Measurements from ENCODE around the gene BRIP1.
"Not testable (repeated sequence)": the region's sequence is repeated elsewhere in the genome, so short reads cannot be mapped to it uniquely, and the experiment has no call there.

Gene BRIP1

DNA sequence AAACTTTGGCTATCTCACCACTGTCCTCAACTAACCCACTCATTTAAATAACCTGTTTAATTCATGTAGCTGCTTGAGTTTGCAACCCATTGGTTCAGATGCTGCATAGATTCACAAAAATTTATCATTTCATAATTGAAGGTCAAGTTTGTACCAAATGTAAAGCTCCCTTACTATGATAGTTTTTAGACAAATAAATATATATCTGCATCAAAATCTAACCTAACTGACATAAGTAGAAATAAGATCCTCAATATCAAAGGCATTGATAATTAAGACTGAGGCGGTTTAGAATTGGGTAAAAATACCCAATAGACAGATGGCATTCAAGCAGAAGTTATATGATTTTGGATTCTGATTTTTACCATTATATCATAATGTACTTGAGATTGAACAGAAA is 139.4 kb downstream of the BRIP1 start:
- no peak for DNase-seq

DNA sequence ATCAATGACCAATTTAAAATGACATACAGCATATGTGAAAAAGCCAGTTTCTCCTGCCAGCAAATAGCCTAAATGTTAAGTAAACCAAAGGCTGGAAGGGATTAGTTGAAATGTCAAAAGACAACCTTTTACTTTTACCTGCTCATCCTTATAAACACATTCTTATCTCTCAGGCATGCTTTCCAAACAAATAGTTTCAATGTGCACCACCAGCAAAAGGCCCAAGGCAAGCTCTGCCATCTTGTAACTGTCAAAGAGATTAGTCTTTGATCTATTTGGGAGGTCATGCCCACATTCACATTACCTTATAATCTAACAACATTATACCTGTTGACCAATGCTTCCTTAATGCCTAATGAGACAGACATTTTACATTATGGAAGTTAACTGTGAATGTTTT is 140.1 kb downstream of the BRIP1 start:
- no peak for DNase-seq

DNA sequence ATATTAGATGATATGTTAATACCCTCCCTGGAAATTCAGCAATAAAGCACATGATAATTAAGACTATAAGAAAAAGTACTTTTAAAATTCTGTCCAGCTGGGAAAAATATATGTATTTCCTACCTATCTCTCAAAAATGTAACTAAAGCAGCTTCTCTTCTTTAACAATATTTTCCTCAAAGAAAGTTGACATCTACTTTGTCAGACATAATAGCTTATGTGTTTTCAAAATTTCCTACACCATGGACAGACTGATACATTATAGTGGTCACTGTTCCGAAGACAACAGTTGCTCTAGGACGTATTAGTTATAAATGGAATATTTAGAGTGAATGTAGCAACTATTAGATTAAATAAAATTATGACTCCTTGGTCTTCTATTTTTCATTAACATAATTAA is 140.9 kb downstream of the BRIP1 start:
- no peak for DNase-seq

DNA sequence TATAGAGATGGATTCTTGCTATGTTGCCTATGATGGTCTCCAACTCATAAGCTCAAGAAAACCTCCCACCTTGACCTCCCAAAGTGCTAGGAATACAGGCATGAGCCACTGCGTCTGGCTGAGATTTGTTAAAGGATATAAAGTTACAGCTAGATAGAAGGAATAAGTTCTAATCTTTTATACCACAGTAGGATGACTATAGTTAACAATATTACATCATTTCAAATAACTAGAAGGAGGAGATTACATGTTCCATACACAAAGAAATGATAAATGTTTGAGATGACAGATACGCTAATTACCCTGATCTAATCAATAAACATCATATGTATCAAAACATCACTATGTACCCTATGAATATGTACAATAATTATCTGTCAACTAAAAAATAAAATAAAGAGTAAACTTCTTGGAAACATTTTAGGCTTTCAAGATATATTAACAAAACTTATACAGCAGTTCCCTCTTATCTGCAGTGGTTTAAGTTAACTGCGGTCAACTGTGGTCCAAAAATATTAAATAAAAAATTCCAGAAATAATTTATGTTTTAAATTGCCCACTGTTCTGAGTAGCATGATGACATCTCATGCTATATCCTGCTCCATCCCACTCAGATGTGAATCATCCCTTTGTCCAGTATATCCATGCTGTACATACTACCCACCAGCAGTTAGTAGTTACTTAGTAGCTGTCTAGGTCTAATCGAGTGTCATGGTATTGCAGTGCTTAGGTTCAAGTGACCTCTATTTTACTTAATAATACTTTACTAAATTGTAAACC is 143.1 kb downstream of the BRIP1 start:
- no peak for DNase-seq

DNA sequence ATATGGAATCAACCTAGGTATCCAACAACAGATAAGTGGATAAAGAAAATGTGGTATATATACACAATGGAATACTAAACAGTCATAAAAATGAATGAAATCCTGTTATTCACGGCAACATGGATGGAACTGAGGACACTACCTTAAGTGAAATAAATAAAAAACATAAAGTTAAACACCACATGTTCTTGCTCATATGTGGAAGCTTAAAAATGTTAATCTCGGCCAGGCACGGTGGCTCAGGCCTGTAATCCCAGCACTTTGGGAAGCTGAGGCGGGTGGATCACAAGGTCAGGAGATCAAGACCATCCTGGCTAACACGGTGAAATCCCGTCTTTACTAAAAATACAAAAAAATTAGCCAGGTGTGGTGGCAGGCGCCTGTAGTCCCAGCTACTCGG is 144.1 kb downstream of the BRIP1 start:
- DNase-seq: not testable (repeated sequence)

DNA sequence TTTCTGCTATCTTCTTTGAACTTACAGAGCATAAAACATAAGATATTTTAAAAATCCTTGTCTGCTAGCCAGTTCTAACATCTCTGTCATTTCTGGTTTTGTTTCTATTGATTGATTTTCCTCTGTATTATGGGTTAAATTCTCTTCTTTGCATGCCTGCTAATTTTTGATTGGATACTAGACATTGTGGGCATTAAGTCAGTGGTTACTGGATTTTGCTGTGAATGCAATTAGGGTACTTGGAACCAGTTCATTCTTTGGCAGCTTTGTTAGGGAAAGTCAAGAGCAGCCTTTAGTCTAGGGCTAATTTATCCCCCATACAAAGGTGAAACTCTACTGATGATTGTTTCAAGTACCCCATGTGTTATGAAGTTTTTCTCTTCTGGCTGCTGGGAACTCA is 145.3 kb downstream of the BRIP1 start:
- DNase-seq: no peak

DNA sequence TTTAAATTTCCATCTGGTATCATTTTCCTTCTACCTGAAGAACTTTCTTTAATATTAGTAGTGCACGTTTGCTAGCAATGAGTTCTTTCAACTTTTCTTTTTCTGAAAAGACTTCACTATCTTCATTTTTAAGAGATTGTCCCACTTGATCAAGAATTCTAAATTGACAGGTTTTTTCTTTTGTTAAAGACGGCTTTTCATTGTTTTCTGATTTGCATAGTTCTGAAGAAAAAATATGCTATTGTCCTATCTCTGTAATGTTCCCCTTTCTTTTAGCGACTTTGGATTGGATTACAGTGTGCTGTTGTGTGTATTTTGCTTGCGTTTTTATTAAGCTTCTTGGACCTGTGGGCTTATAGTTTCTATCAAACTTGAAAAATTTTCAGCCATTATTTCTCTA is 146.0 kb downstream of the BRIP1 start:
- no peak for DNase-seq

DNA sequence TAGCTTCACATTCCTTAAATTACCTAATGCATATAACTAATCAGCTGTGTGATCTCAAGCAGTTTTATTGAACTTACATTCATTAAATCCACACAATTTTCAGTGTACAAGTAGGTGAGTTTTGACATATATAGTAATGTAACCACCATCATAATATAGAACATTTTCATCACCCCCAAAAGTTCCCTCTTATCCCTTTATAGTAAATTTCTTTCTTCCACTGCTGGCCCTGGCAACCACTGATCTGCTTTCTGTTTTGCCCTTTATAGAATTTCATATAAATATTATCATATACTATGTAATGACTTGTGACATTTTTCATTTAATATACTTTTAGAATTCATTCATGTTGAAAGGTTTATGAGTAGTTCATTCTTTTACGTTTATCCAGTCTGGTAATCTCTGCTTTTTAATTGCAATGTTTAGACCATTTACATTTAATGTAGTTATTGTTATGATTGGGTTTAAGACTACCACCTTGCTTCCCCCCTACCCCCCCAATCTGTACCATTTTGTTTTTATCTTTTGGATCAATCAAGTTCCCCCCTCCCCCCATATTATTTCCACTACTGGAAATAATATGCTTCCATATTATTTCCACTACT is 147.0 kb downstream of the BRIP1 start:
- no peak for DNase-seq

DNA sequence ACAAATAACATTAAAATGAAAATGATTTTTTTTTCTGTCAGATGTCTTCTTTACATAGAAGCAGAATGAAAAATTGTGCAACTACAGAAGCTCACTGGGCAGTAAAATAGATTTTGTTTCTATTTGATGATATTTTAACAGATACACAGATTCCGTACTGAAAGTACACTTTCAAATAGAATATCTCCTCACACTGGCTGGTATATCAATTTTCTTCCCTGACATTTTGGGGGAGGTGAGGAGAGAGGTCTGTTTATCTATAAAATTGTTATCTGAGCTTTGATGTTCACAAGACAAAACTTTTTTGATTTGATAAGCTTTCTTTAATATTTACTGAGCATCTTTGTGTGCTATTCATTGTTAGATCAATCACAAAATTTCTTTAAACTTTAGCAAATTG is 148.0 kb downstream of the BRIP1 start:
- no peak for DNase-seq

DNA sequence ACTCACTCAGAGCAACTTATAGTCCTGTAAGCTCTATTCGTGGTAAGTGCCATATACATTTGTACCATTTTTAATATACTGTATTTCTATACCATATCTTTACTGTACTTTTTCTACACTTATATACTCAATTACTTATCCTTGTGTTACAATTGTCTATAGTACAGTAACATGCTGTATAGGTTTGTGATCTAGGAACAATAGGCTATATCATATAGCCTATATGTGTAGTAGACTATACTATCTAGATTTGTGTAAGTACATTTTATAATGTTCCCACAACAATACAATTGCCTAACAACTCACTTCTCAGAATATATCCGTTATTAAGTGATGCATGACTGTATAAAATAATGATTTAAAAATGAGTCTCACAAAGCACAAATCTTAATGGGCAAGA is 149.0 kb downstream of the BRIP1 start:
- no peak for DNase-seq

DNA sequence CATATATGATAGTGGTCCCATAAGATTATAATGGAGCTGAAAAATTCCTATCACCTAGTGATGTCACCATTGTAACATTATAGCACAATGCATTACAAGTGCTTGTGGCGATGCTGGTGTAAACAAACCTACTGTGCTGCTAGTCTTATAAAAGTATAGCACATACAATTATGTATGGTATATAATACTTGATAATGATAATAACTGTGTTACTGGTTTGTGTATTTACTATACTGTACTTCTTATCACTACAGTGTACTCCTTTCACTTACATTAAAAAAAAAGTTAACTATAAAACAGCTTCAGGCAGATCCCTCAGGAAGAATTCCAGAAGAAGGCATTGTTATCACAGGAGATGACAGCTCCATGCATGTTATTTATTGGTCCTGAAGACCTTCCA is 150.3 kb downstream of the BRIP1 start:
- no peak for DNase-seq

DNA sequence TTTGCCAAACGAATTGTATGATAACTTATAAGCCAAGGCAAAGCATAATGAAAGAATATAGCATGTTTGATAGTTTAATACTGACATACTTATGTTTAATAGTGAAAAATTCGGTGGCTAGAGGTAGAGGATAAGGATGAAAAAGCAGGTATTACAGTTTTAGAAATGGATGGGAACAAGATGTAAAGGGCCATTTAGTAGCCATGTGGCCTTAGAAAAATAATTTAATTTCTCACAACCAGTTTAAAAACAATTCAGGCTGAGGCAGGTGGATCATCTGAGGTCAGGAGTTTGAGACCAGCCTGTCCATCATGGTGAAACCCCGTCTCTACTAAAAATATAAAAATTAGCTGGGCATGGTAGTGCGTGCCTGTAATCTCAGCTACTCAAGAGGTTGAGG is 152.8 kb downstream of the BRIP1 start:
- DNase-seq: no peak

DNA sequence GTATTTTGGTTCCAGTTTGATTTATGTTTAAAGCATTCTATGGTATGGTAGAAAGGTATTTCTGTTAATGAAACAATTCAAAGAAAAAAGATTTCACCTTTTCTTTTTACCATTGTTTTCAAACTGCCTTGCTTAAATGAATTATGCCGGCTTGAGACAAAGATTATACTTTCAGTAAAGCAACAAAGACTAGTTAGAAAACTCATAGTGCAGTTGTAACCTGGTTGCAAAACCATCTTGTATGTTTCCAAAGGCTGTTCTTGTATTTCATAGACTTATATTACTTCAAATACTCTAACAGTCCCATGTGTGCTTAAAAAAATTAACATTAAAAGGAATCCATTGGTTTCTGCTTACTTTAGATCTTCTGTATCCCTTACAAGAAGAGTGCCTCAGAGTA is 153.8 kb downstream of the BRIP1 start:
- no peak for DNase-seq

DNA sequence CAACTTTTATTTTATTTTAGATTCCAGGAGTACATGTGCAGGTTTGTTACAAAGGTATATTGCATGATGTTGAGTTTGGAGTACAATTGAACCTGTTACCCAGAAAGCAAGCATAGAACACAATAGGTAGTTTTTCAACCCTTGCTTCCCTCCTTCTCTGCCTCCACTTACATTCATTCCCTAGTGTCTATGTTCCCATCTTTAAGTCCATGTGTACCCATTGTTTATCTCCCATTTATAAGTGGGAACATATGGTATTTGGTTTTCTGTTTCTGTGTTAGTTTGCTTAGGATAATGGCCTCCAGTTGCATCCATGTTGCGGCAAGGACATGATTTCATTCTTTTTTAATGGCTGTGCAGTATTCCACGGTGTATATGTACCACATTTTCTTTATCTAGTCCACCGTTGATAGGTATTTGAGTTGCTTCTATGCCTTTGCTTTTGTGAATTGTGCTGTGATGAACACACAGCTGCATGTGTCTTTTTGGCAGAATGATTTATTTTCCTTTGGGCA is 158.3 kb downstream of the BRIP1 start:
- no peak for DNase-seq

DNA sequence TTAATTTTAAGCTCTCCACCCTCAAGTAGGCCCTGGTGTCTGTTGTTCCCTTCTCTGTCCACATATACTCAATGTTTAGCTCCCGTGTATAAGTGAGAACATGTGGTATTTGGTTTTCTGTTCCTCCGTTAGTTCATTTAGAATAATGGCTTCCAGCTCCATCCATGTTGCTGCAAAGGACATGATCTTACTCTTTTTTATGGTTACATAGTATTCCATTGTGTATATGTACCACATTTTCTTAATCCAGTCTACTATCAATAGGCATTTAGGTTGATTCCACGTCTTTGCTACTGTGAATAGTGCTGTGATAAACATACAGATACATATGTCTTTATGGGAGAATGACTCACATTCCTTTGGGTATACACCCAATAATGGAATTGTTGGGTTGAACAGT is 160.9 kb downstream of the BRIP1 start:
- DNase-seq: no peak

DNA sequence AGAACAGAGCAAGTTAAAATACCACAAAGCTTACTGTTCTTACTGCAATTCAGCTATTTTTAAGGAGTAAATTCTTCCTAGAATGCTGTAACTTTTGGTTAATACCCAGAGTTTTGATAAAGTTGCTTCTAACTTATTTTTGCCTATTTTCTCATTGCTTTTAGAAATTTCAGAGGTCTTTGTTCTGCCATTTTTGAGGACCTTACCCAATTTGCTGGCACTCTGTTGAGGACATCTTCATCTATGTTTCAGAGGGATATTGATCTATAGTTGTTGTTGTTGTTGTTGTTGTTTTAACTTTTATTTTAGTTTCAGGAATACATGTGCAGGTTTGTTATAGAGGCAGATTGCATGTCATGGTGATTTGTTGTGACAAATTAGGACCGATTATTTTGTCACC is 161.3 kb downstream of the BRIP1 start:
- DNase-seq: no peak

DNA sequence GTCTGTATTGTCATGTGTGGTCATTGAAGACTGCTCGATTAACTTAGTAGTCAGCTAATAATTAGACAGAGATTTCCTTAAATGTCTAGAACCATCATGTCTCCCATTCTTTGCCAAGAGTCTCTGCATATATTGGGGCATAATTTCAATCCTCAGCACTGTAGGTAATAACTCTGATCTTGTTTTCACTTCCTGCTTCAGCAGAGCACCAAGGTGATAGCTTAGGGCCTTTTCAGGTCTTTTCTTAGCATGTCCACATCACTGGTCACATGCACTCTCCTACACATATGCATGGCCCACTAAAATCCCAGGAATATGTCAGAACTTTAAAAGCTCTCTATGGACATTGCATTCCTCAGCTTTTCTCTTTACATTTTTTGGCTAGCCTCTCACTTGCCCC is 162.0 kb downstream of the BRIP1 start:
- DNase-seq: no peak

DNA sequence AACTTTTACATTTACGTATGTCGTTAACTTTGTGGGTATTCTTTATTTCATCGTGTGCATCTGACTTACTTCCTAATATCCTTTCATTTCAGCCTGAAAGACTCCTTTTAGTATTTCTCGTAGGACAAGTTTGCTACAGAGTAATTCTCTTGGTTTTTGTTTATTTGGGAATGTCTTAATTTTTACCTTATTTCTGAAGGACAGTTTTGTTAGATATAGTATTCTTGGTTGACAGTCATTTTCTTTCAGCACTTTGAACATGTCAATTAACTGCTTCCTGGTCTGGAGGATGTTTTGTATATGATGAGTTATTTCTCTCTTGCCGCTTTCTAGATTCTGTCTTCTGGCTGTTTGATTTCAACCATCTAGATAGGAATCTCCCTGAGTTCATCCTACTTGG is 163.1 kb downstream of the BRIP1 start:
- no peak for DNase-seq

DNA sequence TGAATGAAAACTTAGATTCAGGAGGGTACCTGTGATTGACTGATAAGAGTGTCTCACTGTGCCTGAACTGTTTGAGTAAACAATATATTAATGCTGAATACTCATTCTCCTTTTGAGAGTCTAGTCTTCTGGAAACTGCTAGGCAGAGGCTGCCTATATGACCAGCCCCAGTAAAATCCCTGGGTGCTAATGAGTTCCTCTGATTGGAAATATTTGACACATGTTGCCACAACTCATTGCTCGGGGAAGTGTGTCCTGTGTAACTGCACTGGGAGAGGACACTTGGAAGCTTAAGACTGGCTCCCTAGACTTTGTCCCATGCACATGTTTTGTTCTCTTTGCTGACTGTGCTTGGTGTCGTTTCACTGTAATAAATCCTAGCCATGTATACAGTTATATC is 163.6 kb downstream of the BRIP1 start:
- no peak for DNase-seq

DNA sequence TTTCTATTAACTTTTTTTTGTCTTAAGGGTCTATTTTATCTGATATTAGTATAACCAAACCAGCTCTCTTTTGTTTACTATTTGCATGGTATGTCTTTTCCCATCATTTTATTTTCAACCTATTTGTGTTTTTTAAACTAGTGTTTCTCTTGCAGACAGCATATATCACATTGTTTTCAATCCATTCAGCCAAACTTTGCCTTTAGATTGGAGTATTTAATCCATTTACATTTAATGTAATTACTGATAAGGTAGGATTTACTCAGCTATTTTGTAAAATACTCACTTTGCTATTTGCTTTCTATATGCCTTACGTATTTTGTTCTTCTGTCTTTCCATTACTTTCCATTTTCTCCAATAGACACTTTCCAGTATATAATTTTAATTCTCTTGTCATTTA is 164.3 kb downstream of the BRIP1 start:
- DNase-seq: no peak

DNA sequence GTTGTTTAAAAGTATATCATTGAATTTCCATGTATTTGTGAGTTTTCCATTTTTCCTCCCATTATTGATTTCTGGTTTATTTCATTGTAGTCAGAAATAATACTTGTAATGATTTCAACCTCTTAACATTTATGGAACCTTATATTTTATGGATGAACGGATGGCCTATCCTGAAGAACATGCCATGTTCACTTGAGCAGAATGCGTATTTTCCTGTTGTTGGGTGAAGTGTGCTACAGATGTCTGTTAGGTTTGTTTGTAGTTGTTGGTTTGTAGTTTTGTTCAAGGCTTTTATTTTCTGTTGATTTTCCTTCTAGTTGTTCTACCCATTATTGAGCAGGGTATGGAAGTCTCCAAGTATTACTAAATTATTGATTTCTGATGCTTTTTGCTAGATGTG is 165.1 kb downstream of the BRIP1 start:
- DNase-seq: no peak

DNA sequence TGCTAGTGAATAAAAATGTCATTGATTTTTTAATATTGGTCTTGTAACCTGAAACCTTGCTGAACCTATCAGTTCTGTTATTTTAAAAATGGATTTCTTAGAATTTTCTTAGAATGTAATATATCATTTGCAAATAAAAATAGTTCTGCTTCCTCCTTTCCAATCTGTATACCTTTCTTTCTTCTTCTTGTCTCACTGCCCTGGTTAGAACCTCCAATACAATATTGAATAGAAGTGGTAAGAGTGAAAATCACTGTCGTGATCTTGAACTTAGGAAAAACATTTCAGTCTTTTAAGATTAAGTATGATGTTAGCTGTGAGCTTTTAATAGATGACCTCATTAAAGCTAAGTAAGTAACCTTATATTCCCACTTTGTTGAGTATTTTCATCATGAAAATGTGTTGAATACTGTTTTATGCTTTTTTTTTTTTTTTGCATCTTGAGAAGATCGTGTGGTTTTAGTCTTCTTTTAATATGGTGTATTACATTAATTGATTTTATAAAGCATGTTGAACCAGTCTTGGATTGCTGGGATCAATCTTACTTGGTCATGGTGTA is 167.5 kb downstream of the BRIP1 start:
- no peak for DNase-seq

DNA sequence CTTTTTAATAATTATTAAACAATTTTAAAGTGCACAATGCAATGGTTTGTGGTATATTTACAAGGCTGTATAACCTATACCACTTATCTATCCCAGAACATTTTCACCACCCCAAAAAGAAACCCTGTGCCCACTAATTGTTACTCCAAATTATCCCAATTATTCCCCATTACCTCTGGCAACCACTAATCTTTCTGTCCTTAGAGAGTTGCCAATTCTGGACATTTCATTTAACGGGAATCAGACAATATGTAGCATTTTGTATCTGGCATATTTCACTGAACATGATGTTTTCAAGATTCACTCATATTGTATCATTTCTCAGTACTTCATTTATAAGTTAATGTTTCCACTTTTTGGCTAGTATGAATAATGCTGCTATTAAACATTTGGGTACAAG is 169.2 kb downstream of the BRIP1 start:
- no peak for DNase-seq

DNA sequence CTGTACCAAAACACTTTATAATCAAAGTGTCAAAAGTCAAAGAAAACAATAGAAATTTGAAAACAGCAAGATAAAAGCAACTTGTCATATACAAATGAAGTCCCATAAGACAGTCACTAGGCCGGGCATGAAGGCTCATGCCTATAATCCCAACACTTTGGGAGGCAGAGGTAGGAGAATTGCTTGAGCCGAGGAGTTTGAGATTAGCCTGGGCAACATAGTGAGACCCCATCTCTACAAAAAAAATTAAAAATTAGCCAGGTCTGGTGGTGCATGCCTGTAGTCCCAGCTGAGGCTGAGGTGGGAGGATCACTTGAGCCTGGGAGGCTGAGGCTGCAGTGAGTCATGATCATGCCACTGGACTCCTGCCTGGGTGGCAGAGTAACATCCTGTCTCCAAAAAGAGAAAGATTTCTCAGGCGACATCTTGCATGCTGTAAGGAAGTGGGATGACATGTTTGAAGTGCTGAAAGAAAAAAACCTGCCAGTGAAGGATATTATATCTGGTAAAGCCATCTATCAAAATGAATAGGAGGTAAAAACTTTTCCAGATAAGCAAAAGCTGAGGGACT is 173.6 kb downstream of the BRIP1 start:
- DNase-seq: no peak

Measured in activated CD4-positive, alpha-beta T cell treated with anti-CD3 and anti-CD28 coated beads, Interleukin-2, amount 50 U/mL, for 48 hours (primary cell).